ENCODE results near the gene ZC3H13.
A peak's percentile ranks its signal among the peaks of the same experiment; 100 is the strongest.
"Not testable (repeated sequence)": the region's sequence is repeated elsewhere in the genome, so short reads cannot be mapped to it uniquely, and the experiment has no call there.

Gene ZC3H13

GRCh38 chr13:46004491-46004890, 48.1 kb downstream of the ZC3H13 start:
- no peak for DNase-seq

GRCh38 chr13:45996631-45997030, 55.9 kb downstream of the ZC3H13 start:
- no peak for DNase-seq

GRCh38 chr13:45995245-45995644, 57.3 kb downstream of the ZC3H13 start:
- DNase-seq: no peak

- no peak for DNase-seq
Measured at GRCh38 chr13:45994752-45995151, 57.8 kb downstream of the ZC3H13 start.

- no peak for DNase-seq
Measured at GRCh38 chr13:45989607-45990006, 62.9 kb downstream of the ZC3H13 start.

GRCh38 chr13:45981127-45981526, 71.4 kb downstream of the ZC3H13 start:
- DNase-seq: not testable (repeated sequence)

- no peak for DNase-seq
Measured at GRCh38 chr13:45975337-45975736, 77.2 kb downstream of the ZC3H13 start.

GRCh38 chr13:45974500-45974899, 78.0 kb downstream of the ZC3H13 start:
- DNase-seq: no peak

GRCh38 chr13:45967589-45967988, 85.0 kb downstream of the ZC3H13 start:
- DNase-seq: no peak

- DNase-seq: no peak
Measured at GRCh38 chr13:45966715-45967114, 85.8 kb downstream of the ZC3H13 start.

GRCh38 chr13:45961468-45961867, 91.1 kb downstream of the ZC3H13 start:
- DNase-seq: no peak

GRCh38 chr13:45954836-45955800, 97.4 kb downstream of the ZC3H13 start:
- no peak for DNase-seq

GRCh38 chr13:45953082-45953481, 99.5 kb downstream of the ZC3H13 start:
- no peak for DNase-seq

- no peak for DNase-seq
Measured at GRCh38 chr13:45951724-45952123, 100.8 kb downstream of the ZC3H13 start.

- DNase-seq: no peak
Measured at GRCh38 chr13:45951166-45951565, 101.4 kb downstream of the ZC3H13 start.

GRCh38 chr13:45950386-45951000, 102.1 kb downstream of the ZC3H13 start:
- no peak for DNase-seq

- DNase-seq: no peak
Measured at GRCh38 chr13:45949161-45949560, 103.4 kb downstream of the ZC3H13 start.

- DNase-seq: no peak
Measured at GRCh38 chr13:45943965-45944364, 108.6 kb downstream of the ZC3H13 start.

- DNase-seq: no peak
Measured at GRCh38 chr13:45943120-45943519, 109.4 kb downstream of the ZC3H13 start.

- DNase-seq: no peak
Measured at GRCh38 chr13:45941261-45941660, 111.3 kb downstream of the ZC3H13 start.

- DNase-seq: no peak
Measured at GRCh38 chr13:45940061-45940460, 112.5 kb downstream of the ZC3H13 start.

- DNase-seq: no peak
Measured at GRCh38 chr13:45936621-45937020, 115.9 kb downstream of the ZC3H13 start.

- DNase-seq: no peak
Measured at GRCh38 chr13:45934283-45934682, 118.3 kb downstream of the ZC3H13 start.

- DNase-seq: peak in 1 of 2 donors; percentile 10
Measured at GRCh38 chr13:45933203-45933908, 119.2 kb downstream of the ZC3H13 start.
